Activated CD4-positive, alpha-beta T cell treated with anti-CD3 and anti-CD28 coated beads, Interleukin-2, amount 10 ng/mL, durations not matched to agents 24 days and 14 days (primary cell): ENCODE measurements around the gene SAMHD1. TPM values are rescaled to one million over a fixed set of nuclear protein-coding genes. Genes with fewer than 3 reads are reported as not detected.
"Not testable (repeated sequence)": the region's sequence is repeated elsewhere in the genome, so short reads cannot be mapped to it uniquely, and the experiment has no call there.

Source experiments
- DNase-seq: peaks from one replicate; pipeline ENCODE4 v3.0.0; 2022
- H3K27ac Mint-ChIP-seq: one replicate; pipeline ENCODE4 v1.8.0; 2022; ENCODE audit warnings: mild to moderate bottlenecking, mixed read lengths
- H3K27me3 Mint-ChIP-seq: one replicate; pipeline ENCODE4 v1.8.0; 2022; ENCODE audit warnings: mixed read lengths
- H3K36me3 Mint-ChIP-seq: one replicate; pipeline ENCODE4 v1.8.0; 2022; ENCODE audit warnings: low read depth, mild to moderate bottlenecking, mixed read lengths
- H3K4me1 Mint-ChIP-seq: one replicate; pipeline ENCODE4 v1.8.0; 2021; ENCODE audit warnings: mixed read lengths
- H3K4me3 Mint-ChIP-seq: one replicate; pipeline ENCODE4 v1.8.0; 2022; ENCODE audit warnings: mild to moderate bottlenecking, moderate library complexity, mixed read lengths
- H3K9me3 Mint-ChIP-seq: one replicate; pipeline ENCODE4 v1.8.0; 2021; ENCODE audit warnings: mixed read lengths
- intact Hi-C: fragments of 100-400 bp; cut with micrococcal nuclease; formaldehyde crosslinking; loops from one replicate; pipeline ENCODE4 v1.15.1; 2023
- total RNA-seq: library from RNA; stranded (reverse); gene quantifications from 2 replicates; pipeline ENCODE4 v1.2.3, GENCODE V29; 2022

The SAMHD1 gene
- total RNA-seq, 1 donor from 2014 or later = 51.6 TPM

DNA sequence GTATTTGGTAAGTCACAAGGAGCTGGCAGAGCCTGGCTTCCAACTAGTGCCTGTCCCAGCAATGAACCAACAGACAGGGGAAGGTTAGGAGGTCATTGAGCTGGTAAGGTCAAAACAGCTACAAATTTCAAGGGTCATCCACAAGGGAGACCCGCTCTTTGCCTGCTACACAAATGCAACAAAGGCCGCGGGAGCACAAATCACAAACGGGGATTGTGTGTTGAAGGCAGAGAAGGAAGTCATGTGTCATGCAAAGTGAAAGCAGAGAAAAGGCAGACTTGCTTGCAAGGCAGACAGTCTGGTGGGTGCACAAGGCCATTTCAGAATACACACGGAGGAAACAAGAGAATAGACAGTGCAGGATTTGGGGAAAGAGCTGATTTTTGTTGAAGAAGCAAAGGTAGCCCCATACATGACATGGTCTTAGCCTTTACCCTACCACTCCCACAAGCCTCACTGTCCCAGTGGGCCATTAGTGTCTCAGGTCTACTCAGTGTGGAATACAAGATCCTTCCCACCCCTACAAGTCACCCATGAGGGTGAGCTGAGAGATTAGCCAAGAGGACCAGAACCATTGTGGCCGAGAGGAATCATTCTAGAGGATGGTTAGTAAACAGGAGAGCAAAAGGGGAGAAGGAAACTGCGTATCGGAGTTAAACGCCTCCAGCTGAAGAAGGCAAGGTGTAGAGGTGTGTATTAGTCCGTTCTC is 18.1 kb upstream of the SAMHD1 start:
- intact Hi-C loops = no loop called here
- peaks cover 50% of the 10 kb centered on the region for H3K4me1 Mint-ChIP-seq
- H3K27me3 Mint-ChIP-seq = no peaks in the 10 kb centered on the region
- H3K9me3 Mint-ChIP-seq = peaks cover 3% of the 10 kb centered on the region
- peaks cover 3% of the 10 kb centered on the region for H3K36me3 Mint-ChIP-seq
- H3K27ac Mint-ChIP-seq = peak overlapping the region; percentile 85
- H3K4me3 Mint-ChIP-seq = peak overlapping the region; percentile 74
- peak; percentile 84 for DNase-seq

DNA sequence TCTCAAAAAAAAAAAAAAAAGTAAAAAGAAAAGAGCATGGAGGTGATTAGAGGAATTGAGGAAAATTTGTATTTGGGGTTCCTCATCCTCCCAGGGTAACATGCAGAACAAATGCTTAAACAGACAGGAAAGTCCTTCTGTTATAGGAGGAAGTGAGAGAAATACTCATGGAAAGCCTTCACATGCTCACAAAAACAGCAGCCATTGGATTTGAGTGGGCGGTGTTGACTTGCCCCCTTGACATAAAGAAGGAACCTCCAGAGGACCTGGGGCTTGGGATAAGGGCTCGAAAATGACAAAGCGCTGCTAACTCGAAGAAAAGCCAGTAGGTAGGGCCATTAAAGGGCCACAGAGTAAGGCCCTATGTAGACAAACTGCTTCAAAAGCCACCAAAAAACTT is 17.5 kb upstream of the SAMHD1 start:
- intact Hi-C loops = no loop called here
- Mint-ChIP-seq H3K4me3 (peak overlapping the region; percentile 74), H3K27ac (peak overlapping the region; percentile 85), H3K4me1 (peaks cover 50% of the 10 kb centered on the region), H3K27me3 (no peaks in the 10 kb centered on the region), H3K36me3 (peaks cover 3% of the 10 kb centered on the region), H3K9me3 (peaks cover 3% of the 10 kb centered on the region)
- no peak for DNase-seq

DNA sequence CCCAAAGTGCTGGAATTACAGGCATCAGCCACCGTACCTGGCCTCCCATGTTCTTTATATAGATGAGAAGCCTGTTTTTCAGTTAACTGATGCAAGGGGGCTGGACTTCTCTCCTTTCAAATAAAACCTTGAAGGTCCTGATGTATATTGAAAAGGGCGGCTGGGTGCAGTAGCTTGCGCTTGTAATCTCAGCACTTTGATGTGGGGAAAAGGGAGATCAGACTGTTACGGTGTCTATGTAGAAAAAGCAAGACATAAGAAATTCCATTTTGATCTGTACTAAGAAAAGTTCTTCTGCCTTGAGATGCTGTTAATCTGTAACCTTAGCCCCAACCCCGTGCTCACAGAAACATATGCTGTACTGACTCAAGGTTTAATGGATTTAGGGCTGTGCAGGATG is 16.1 kb upstream of the SAMHD1 start:
- Mint-ChIP-seq H3K4me3 (no peak overlapping the region), H3K36me3 (peaks cover 8% of the 10 kb centered on the region), H3K9me3 (peaks cover 6% of the 10 kb centered on the region), H3K4me1 (peaks cover 47% of the 10 kb centered on the region), H3K27me3 (no peaks in the 10 kb centered on the region), H3K27ac (peak overlapping the region; percentile 45)
- DNase-seq = no peak
- intact Hi-C loops = no loop called here

GRCh38 chr20:36966965-36967364 is 15.5 kb upstream of the SAMHD1 start:
- H3K36me3 Mint-ChIP-seq, H3K4me3 Mint-ChIP-seq, H3K9me3 Mint-ChIP-seq, H3K27ac Mint-ChIP-seq, DNase-seq, intact Hi-C loops, H3K27me3 Mint-ChIP-seq: not testable (repeated sequence)
- H3K4me1 Mint-ChIP-seq = peaks cover 42% of the 10 kb centered on the region

GRCh38 chr20:36962354-36962941 is 10.9 kb upstream of the SAMHD1 start:
- H3K27ac Mint-ChIP-seq, H3K4me3 Mint-ChIP-seq, H3K4me1 Mint-ChIP-seq, DNase-seq, intact Hi-C loops, H3K27me3 Mint-ChIP-seq, H3K36me3 Mint-ChIP-seq, H3K9me3 Mint-ChIP-seq: not testable (repeated sequence)

GRCh38 chr20:36959242-36959641 is 7.7 kb upstream of the SAMHD1 start:
- intact Hi-C loops = no loop called here
- Mint-ChIP-seq H3K27ac (no peak overlapping the region), H3K36me3 (peaks cover 8% of the 10 kb centered on the region), H3K4me1 (peaks cover 11% of the 10 kb centered on the region), H3K9me3 (peaks cover 5% of the 10 kb centered on the region), H3K27me3 (no peaks in the 10 kb centered on the region), H3K4me3 (no peak overlapping the region)
- no peak for DNase-seq

DNA sequence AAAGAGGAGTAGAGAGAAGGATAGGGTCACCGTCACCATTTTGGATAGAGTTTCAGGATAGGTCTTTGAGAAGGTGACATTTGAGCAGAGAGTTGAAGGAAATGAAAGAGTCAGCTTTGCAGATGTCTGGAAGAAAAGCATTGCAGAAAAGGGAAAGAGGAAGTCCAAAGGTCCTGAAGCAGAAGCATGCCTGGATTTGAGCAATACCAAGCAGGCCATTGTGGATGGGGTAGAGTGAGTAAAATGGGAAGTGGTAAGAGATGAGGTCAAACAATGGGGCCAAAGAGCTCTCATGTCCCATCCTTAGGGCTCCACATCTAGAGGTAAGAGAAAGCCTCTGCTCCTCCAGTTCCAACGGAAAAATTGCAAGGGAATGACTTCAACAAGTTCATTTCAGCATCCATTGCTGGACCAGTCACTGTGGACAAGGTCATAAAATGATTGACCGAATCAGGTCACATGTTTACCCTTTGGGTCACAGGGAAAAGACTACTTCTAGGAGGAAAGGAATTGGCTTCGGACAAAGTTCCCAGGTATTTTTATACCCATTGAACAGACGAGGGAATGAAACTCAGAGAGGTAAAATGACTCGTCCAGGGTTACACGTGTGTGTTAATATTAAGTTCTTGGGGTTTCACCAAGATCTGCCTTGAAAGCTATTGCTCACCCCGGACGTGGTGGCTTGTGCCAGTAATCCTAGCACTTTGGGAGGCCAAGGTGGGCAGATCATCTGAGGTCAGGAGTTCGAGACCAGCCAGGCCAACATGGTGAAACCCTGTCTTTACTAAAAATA is 6.6 kb upstream of the SAMHD1 start:
- H3K9me3 Mint-ChIP-seq = peaks cover 5% of the 10 kb centered on the region

GRCh38 chr20:36956674-36957073 is 5.2 kb upstream of the SAMHD1 start:
- intact Hi-C loops = no loop called here
- H3K9me3 Mint-ChIP-seq = no peaks in the 10 kb centered on the region
- DNase-seq = no peak
- H3K27ac Mint-ChIP-seq = no peak overlapping the region
- H3K36me3 Mint-ChIP-seq = no peaks in the 10 kb centered on the region
- H3K4me1 Mint-ChIP-seq = peaks cover 17% of the 10 kb centered on the region
- H3K4me3 Mint-ChIP-seq = no peak overlapping the region
- H3K27me3 Mint-ChIP-seq = no peaks in the 10 kb centered on the region

More for the DNA sequence above, 6.6 kb upstream of the SAMHD1 start:
- H3K4me3 Mint-ChIP-seq = no peak overlapping the region
- DNase-seq = no peak
- intact Hi-C loops = no loop called here
- H3K27ac Mint-ChIP-seq = no peak overlapping the region
- H3K4me1 Mint-ChIP-seq = peaks cover 11% of the 10 kb centered on the region
- H3K36me3 Mint-ChIP-seq = peaks cover 7% of the 10 kb centered on the region
- H3K27me3 Mint-ChIP-seq = no peaks in the 10 kb centered on the region

DNA sequence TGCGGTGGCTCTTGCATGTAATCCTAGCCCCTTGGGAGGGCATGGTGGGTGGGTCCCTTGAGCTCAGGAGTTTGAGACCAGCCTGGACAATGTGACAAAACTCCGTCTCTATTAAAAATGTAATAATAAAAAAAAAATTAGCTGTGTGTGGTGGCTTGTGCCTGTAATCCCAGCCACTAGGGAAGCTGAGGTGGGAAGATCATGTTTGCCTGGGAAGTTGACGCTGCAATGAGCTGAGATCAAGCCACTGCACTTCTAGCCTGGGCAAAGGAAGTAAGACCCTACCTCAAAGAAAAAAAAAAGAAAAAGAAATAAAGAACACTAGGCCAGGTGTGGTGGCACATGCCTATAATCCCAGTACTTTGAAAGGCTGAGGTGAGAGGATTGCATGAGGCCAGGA is 4.5 kb upstream of the SAMHD1 start:
- DNase-seq = no peak
- Mint-ChIP-seq H3K4me3 (no peak overlapping the region), H3K9me3 (no peaks in the 10 kb centered on the region), H3K4me1 (peaks cover 18% of the 10 kb centered on the region), H3K27me3 (no peaks in the 10 kb centered on the region), H3K27ac (no peak overlapping the region), H3K36me3 (no peaks in the 10 kb centered on the region)
- intact Hi-C loops = no loop called here

- intact Hi-C loops = loop anchor here (2.0 kb wide), 2 partner anchors 23 to 91 kb away; no protein-coding TSS in a partner anchor
- peaks cover 36% of the 10 kb centered on the region for H3K4me1 Mint-ChIP-seq
- no peak for DNase-seq
- no peaks in the 10 kb centered on the region for H3K27me3 Mint-ChIP-seq
- no peaks in the 10 kb centered on the region for H3K9me3 Mint-ChIP-seq
- H3K27ac Mint-ChIP-seq = peak overlapping the region; percentile 96
- H3K4me3 Mint-ChIP-seq = peak overlapping the region; percentile 98
- H3K36me3 Mint-ChIP-seq = peaks cover 11% of the 10 kb centered on the region
Measured at GRCh38 chr20:36951979-36952738, 651 bp upstream of the SAMHD1 start.

DNA sequence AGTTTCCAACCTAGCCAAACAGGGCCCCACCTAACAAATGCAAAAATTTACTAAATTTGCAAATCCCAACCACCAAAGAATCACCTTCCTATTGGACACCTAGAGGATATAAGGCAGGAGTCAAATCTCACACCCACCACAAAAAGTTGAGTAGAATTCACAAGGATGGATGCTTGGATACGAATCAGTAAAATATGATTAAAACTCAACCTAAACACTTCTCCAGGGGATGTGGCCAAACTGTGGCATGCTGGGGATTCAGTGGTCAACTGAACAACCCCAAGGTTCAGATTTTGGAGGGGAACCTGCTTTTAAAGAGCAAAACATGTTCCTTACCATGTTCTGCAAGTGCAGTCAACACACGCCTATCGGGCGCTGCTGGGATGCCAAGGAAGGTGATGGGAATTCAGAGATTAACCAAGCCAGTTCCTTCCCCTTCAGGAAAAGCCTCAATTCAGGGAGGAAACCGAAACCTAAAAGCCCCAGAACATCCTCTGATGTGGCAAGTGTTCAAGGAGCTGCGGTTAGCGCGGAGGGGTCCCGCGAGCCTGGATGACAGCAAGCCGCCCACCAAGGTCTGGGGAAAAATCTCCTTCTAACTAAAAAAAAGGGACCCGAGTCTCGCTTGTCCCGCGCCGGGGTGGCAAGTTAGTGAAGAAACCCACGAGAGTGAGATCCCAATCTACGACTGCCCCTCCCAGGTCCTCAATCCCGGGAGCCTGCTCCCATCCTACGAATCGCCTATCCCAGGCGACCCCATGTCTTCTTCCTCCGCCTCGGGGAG is 902 bp downstream of the SAMHD1 start:
- H3K4me1 Mint-ChIP-seq = peaks cover 45% of the 10 kb centered on the region
- H3K4me3 Mint-ChIP-seq = peak overlapping the region; percentile 98
- no peaks in the 10 kb centered on the region for H3K27me3 Mint-ChIP-seq
- no peaks in the 10 kb centered on the region for H3K9me3 Mint-ChIP-seq
- peaks cover 23% of the 10 kb centered on the region for H3K36me3 Mint-ChIP-seq
- intact Hi-C loops = loop anchor here (2.0 kb wide), 2 partner anchors 24 to 92 kb away; no protein-coding TSS in a partner anchor
- H3K27ac Mint-ChIP-seq = peak overlapping the region; percentile 96
- peak; percentile 87 for DNase-seq

- no peak for DNase-seq
Measured at GRCh38 chr20:36941401-36941835, 10.1 kb downstream of the SAMHD1 start.

DNA sequence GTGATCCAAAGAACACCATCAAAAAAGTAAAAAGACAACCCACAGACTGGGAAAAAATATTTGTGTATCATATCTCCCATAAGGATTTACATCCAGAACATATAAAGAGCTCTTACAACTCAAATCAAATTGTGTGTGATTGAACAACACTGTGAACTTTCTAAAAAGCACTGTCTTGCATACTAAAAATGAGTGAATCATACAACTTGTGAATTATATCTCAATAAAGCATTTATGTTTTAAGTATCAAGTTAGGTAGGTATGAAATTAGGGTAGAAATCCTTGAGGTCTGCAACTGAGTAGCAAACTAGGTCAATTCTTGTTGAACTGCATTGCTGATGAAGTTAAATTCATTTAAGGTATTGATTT is 14.1 kb downstream of the SAMHD1 start:
- H3K36me3 Mint-ChIP-seq = peaks cover 59% of the 10 kb centered on the region
- no peaks in the 10 kb centered on the region for H3K27me3 Mint-ChIP-seq
- H3K9me3 Mint-ChIP-seq = no peaks in the 10 kb centered on the region

More at GRCh38 chr20:36941401-36941835, 10.1 kb downstream of the SAMHD1 start:
- Mint-ChIP-seq H3K9me3 (no peaks in the 10 kb centered on the region), H3K4me3 (peak overlapping the region; percentile 43), H3K27me3 (no peaks in the 10 kb centered on the region), H3K4me1 (peaks cover 50% of the 10 kb centered on the region), H3K27ac (peak overlapping the region; percentile 90), H3K36me3 (peaks cover 66% of the 10 kb centered on the region)
- intact Hi-C loops = no loop called here

More for the DNA sequence above, 14.1 kb downstream of the SAMHD1 start:
- intact Hi-C loops = no loop called here
- Mint-ChIP-seq H3K27ac (peak overlapping the region; percentile 77), H3K4me1 (peaks cover 35% of the 10 kb centered on the region), H3K4me3 (no peak overlapping the region)
- DNase-seq = no peak
